Measurements from ENCODE around the gene LRFN3.
"Not testable (repeated sequence)": the region's sequence is repeated elsewhere in the genome, so short reads cannot be mapped to it uniquely, and the experiment has no call there.

The LRFN3 gene, protein sequence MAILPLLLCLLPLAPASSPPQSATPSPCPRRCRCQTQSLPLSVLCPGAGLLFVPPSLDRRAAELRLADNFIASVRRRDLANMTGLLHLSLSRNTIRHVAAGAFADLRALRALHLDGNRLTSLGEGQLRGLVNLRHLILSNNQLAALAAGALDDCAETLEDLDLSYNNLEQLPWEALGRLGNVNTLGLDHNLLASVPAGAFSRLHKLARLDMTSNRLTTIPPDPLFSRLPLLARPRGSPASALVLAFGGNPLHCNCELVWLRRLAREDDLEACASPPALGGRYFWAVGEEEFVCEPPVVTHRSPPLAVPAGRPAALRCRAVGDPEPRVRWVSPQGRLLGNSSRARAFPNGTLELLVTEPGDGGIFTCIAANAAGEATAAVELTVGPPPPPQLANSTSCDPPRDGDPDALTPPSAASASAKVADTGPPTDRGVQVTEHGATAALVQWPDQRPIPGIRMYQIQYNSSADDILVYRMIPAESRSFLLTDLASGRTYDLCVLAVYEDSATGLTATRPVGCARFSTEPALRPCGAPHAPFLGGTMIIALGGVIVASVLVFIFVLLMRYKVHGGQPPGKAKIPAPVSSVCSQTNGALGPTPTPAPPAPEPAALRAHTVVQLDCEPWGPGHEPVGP

GRCh38 chr19:35935911-35936737 lies at the start of gene LRFN3:
TSS of gene LRFN3 (plus strand) at chr19:35936374. CDS start at chr19:35939426, 3,052 bp downstream.
- DNase-seq: peak; percentile 84

DNA sequence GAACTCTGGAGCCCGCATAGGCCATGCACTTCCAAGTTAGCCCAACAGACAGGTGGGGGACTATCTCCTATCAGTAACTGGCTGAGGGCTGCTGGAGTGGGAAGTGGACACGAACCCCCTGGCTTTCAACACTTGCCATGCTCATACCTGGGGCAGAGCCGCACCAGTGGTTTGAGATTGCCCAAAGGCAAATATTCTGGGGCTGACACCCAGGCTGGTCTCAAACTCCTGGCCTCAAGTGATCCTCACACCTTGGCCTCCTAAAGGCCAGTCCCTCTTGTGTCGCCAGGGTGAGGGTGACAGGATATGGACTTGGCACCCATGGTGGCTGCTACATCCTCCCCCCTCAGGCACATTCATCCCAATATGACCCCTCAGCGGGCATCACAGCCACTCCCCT lies 49.0 kb upstream of the LRFN3 start:
- DNase-seq: no peak

- no peak for DNase-seq
These were observed 47.8 kb upstream of the LRFN3 start for GRCh38 chr19:35888398-35888797.

GRCh38 chr19:35889370-35890112 lies 46.6 kb upstream of the LRFN3 start:
- no peak for DNase-seq

DNA sequence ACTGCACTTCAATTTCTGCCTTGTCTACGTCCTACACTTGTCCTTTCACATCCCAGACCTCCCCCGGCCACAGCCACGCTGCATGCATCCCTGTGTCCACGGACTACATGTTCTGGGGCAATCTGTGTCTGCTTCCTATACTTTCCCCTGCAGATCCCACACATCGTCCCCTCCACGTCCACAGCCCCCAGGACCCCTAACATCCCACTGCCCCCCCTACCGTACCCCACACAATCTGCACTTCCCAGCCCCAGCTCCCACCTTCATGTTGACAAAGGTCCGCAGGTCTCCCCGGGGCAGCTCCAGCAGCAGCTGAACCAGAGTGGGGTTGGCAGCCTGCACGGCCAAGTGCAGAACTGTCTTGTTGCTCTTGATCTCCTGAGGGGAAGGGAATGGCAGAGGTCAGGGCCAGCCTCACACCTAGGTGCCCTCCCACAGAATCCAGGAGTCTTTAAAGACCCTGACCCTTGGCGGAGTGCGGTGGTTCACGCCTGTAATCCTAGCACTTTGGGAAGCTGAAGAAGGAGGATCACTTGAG lies 46.0 kb upstream of the LRFN3 start:
- no peak for DNase-seq

DNA sequence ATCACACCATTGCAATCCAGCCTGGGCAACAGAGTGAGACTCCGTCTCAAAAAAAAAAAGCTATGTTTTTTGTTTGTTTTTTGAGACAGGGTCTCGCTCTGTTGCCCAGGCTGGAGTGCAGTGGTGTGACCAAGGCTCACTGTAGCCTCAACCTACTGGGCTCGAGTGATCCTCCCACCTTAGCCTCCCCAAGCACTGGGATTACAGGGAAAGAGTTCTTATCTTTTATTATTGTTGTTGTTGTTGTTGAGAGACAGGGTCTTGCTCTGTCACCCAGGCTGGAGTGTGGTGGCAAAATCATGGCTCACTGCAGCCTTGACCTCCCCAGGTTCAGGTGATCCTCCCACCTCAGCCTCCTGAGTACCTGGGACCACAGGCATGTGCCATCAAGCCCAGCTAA lies 44.4 kb upstream of the LRFN3 start:
- not testable (repeated sequence) for DNase-seq

GRCh38 chr19:35894342-35894741 lies 41.8 kb upstream of the LRFN3 start:
- DNase-seq: no peak

DNA sequence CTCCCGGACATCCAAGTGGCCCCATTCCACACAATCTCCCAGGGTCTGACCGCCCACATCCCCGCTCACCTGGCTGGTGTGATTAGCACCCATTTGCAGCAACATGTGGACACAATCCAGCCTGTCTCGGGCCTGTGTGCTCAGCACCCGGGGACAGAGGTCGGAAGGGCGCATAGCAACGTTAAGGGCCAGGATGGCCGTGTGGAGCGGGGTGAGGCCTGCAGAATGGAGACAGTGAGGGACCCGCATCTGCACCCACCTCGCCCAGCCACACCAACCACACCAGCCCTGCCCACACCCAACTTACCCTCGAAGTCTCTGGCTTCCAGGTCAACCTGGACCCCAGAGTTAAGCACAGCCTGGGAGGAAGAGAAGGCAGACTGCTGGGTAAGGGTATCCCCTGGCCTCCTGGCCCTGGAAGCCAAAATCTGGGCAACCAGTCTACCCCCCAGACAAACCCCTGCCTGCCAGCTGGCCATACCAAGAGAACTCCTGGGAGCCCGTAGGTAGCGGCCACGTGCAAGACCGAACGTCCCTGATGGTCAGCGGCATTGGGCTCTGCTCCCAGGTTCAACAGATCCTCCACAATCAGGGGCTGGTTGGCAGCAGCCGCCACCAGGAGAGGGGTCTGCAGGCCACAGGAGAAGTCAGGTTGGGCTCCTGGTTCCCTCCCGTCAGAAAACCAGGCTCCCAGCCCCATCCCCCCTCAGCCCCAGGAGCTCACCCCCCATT lies 40.1 kb upstream of the LRFN3 start:
- DNase-seq: no peak

GRCh38 chr19:35896643-35897040 lies 39.5 kb upstream of the LRFN3 start:
- no peak for DNase-seq

- DNase-seq: no peak
These were observed 38.3 kb upstream of the LRFN3 start for GRCh38 chr19:35897706-35898451.

- DNase-seq: no peak
These were observed 37.7 kb upstream of the LRFN3 start for GRCh38 chr19:35898499-35898809.

DNA sequence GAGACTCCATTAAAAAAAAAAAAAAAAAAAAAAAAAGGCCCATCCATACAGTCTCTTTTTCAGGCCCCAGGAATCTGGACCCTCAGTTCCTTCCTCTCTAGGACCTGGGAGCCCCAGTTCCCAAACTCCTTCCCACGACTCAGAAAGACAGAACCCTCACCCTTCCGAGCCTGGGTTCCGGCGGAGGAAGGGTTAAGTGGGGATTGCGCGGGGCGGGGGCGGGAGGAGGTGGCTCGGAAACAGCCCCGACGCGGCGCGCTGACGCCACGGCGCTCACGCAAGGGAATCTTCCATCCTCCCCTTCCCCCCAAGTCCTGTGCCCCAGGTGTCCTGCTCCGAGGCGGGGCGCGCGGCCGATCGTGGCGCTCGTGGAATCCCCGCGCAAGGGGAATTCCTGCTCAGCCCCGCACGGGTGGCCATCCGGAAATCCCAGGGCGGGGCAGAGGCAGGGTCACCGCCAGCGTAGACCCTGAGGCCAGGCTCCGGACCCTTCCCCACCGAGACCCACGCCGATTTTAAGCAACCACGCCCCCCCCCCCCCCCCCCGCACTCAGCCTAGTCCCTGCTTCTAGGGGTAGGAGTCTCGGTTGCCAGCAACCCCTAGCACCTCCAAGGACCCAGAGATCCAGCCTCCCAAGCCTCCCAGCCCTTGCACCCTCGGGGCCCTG lies 36.5 kb upstream of the LRFN3 start:
- peak; percentile 92 for DNase-seq

GRCh38 chr19:35901055-35901644 lies 35.0 kb upstream of the LRFN3 start:
- no peak for DNase-seq

- DNase-seq: no peak
These were observed 34.1 kb upstream of the LRFN3 start, which contains the start of gene HCST for GRCh38 chr19:35901854-35902661. TSS of gene HCST (plus strand) at chr19:35902529. CDS start at chr19:35902594, 65 bp downstream.

DNA sequence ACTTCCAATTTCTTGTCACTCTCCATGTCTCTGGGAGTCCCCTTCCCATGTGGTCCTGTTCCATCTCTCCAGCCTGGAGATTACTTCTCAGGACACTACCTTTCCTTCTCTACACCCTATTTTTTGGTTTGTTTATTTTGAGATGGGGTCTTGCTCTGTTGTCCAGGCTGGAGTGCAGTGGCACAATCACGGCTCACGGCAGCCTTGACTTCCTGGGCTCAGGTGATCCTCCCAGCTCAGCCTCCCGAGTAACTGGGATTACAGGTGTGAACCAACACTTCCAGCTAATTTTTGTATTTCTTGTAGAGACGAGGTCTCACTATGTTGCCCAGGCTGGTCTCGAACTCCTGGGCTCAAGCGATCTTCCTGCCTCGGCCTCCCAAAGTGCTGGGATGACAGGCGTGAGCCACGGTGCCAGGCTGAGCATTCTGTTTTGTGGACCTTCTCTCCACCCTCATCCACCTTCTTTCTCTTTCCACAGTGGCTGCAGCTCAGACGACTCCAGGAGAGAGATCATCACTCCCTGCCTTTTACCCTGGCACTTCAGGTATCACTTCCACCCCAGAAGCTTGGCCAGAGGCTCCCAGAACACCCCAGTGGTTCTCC lies 33.2 kb upstream of the LRFN3 start:
- no peak for DNase-seq

DNA sequence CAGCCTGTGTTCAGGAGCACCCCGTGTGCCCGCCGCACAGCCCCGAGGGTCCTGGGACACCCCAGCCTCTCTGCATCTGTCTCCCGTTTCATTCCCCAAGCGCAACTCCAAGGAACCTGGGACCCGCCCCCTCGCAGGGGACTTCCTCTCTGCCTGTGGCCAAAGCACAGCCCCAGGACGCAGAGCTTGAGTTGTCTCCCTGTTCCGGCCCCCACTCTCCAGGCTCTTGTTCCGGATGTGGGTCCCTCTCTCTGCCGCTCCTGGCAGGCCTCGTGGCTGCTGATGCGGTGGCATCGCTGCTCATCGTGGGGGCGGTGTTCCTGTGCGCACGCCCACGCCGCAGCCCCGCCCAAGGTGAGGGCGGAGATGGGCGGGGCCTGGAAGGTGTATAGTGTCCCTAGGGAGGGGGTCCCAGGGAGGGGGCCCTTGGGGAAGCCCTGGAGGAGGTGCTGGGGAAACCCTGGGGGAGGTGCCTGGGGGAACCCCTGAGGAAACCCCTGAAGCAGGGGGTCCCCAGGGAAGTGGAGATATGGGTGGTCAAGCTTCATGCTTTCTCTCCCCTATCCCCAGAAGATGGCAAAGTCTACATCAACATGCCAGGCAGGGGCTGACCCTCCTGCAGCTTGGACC lies 32.5 kb upstream of the LRFN3 start:
- DNase-seq: peak; percentile 87

GRCh38 chr19:35904311-35905068 lies 31.7 kb upstream of the LRFN3 start:
- no peak for DNase-seq
